CD4-positive, CD25-positive, alpha-beta regulatory T cell (primary cell): ENCODE measurements around the gene ESRRB. TPM values are rescaled to one million over a fixed set of nuclear protein-coding genes. Genes with fewer than 3 reads are reported as not detected.
"Not testable (repeated sequence)": the region's sequence is repeated elsewhere in the genome, so short reads cannot be mapped to it uniquely, and the experiment has no call there.

ENCODE experiments used
- ATAC-seq, 2 donors: fragments of 150-1000 bp; cut with Tn5 transposase; one replicate each; pipeline ENCODE4 v1.10.0; 2021; ENCODE audit warnings: low read depth in 2 of 2, moderate number of reproducible peaks in 2 of 2, moderate library complexity in 1 of 2
- DNase-seq, 3 donors: peaks; one replicate each; pipeline versions ENCODE4 v3.0.0 to v3.0.0-alpha.2; 2012 to 2022; ENCODE audit warnings: mixed read lengths in 1 of 3
- H3K27ac ChIP-seq: one replicate; pipeline ENCODE4 v1.7.0; 2013; ENCODE audit warnings: mild to moderate bottlenecking, low read length; ENCODE audit not compliant: insufficient read depth, poor library complexity, severe bottlenecking
- H3K27me3 ChIP-seq: one replicate; pipeline ENCODE4 v1.7.0; 2013; ENCODE audit warnings: low read length; ENCODE audit not compliant: control insufficient read depth, insufficient read depth
- H3K36me3 ChIP-seq: one replicate; pipeline ENCODE4 v1.7.0; 2013; ENCODE audit warnings: mild to moderate bottlenecking, low read length, moderate library complexity; ENCODE audit not compliant: control insufficient read depth, insufficient read depth
- H3K4me1 ChIP-seq: 2 replicates; pipeline ENCODE4 v1.7.0; 2013; ENCODE audit warnings: mild to moderate bottlenecking, low read length; ENCODE audit not compliant: insufficient read depth, control insufficient read depth, poor library complexity, severe bottlenecking
- H3K4me3 ChIP-seq: one replicate; pipeline ENCODE4 v1.7.0; 2013; ENCODE audit warnings: low read depth, mild to moderate bottlenecking, low read length, moderate library complexity
- H3K9me3 ChIP-seq, 2 experiments: 1 replicate in 1 of 2; 2 replicates in 1 of 2; pipeline ENCODE4 v1.7.0; 2013; ENCODE audit warnings: low read length in 2 of 2, mild to moderate bottlenecking in 1 of 2, moderate library complexity in 1 of 2; ENCODE audit not compliant: control insufficient read depth in 2 of 2
- H3K27ac Mint-ChIP-seq, 3 donors: one replicate each; pipeline ENCODE4 v1.8.0; 2020 to 2022; ENCODE audit warnings: mild to moderate bottlenecking in 3 of 3, mixed read lengths in 3 of 3, moderate library complexity in 2 of 3
- H3K27me3 Mint-ChIP-seq: one replicate; pipeline ENCODE4 v1.8.0; 2022; ENCODE audit warnings: mild to moderate bottlenecking, mixed read lengths
- H3K36me3 Mint-ChIP-seq: one replicate; pipeline ENCODE4 v1.8.0; 2020; ENCODE audit warnings: mixed read lengths
- H3K4me1 Mint-ChIP-seq, 4 donors: one replicate each; pipeline ENCODE4 v1.8.0; 2020 to 2022; ENCODE audit warnings: mixed read lengths in 4 of 4, mild to moderate bottlenecking in 1 of 4
- H3K4me3 Mint-ChIP-seq, 4 donors: one replicate each; pipeline ENCODE4 v1.8.0; 2020 to 2022; ENCODE audit warnings: mild to moderate bottlenecking in 4 of 4, mixed read lengths in 4 of 4, moderate library complexity in 3 of 4
- H3K9me3 Mint-ChIP-seq, 7 donors: one replicate each; pipeline ENCODE4 v1.8.0; 2020 to 2022; ENCODE audit warnings: mixed read lengths in 7 of 7, mild to moderate bottlenecking in 3 of 7, moderate library complexity in 2 of 7
- polyA plus RNA-seq, 4 donors: library from polyadenylated mRNA; unstranded; fragments of 300-500 nt; fragmentation: Illumina TruSeq; gene quantifications; one replicate each; pipeline ENCODE4 v1.2.3, GENCODE V29; 2021
- total RNA-seq: library from RNA; stranded (reverse); gene quantifications from one replicate; pipeline ENCODE4 v1.2.3, GENCODE V29; 2022

ESRRB gene
- total and polyA plus RNA-seq, 5 donors from 2014 or later = not detected

DNA sequence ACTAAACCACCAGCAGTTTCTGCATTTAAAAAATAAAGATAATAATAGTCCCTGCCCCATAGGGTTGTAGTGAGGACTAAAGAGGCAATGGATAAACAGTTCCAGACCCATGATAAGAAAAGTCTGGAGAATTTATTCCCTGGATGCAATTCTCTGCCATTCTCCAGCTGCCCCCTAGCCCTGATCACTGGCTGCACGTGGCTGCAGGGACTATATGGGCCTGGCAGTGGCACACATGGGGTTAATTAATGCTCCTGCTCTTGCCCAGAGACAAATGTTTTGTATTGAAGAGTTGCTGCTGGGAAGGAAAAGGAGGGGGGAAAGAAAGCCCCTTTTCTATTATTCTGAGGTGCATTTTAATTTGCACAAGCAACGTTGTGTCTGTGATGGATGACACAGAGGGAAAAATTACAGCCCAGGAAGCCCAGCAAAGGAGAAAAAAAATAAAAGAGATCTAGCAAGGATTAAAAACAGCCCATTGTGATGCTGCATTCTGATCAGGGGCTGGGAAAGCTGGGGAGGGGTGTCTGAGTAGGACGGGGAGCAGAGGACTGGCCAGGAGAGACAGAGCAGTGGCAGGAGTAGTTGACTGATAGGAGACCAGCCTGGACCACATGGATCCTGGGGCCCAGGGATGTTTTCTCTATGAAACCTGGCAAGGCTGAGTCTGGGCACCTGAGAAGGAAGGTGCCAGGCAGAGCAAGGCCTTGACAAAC, 149.3 kb downstream of the ESRRB start:
- Histone ChIP-seq H3K27ac (no peak overlapping the region), H3K4me3 (no peak overlapping the region), H3K9me3 (peaks cover 0 to 5% of the 10 kb centered on the region in 2 experiments), H3K36me3 (no peaks in the 10 kb centered on the region), H3K27me3 (peaks cover 7% of the 10 kb centered on the region), H3K4me1 (no peaks in the 10 kb centered on the region)
- H3K27me3 Mint-ChIP-seq = peaks cover 31% of the 10 kb centered on the region
- peaks cover 0 to 12% (median 4%) of the 10 kb centered on the region in 7 donors for H3K9me3 Mint-ChIP-seq
- no peaks in the 10 kb centered on the region for H3K4me1 Mint-ChIP-seq
- no peaks in the 10 kb centered on the region for H3K36me3 Mint-ChIP-seq
- H3K27ac Mint-ChIP-seq = no peak overlapping the region
- no peak overlapping the region for H3K4me3 Mint-ChIP-seq
- DNase-seq (no peak), ATAC-seq (no peak)

DNA sequence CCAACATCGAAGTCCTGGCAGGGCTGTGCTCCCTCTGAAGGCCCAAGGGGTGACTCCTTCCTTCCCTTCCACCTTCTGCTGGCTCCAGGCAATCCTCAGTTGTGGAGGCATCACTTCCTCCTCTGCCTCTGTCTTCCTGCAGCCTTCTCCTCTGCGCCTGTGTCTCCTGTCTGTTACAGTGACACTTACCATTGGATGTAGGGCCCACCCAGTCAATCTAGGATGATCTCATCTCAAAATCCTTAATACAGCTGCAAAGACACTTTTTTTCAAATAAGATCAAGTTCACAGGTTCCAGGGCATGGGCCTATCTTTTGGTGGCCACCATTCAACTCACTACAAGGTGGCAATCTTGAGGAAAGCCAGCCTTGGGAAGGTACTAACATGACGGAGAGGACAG, 155.1 kb downstream of the ESRRB start:
- H3K9me3 ChIP-seq = no peaks in the 10 kb centered on the region
- H3K27me3 ChIP-seq = no peaks in the 10 kb centered on the region
- no peak for ATAC-seq
- Mint-ChIP-seq H3K27me3 (peaks cover 16% of the 10 kb centered on the region), H3K4me3 (no peak overlapping the region), H3K4me1 (no peaks in the 10 kb centered on the region), H3K27ac (no peak overlapping the region), H3K36me3 (no peaks in the 10 kb centered on the region), H3K9me3 (no peaks in the 10 kb centered on the region)
- no peaks in the 10 kb centered on the region for H3K4me1 ChIP-seq
- no peak overlapping the region for H3K27ac ChIP-seq
- no peaks in the 10 kb centered on the region for H3K36me3 ChIP-seq
- DNase-seq = no peak
- no peak overlapping the region for H3K4me3 ChIP-seq

- H3K9me3 ChIP-seq = no peaks in the 10 kb centered on the region
- no peak overlapping the region for H3K27ac ChIP-seq
- Mint-ChIP-seq H3K9me3 (no peaks in the 10 kb centered on the region), H3K4me3 (no peak overlapping the region), H3K4me1 (no peaks in the 10 kb centered on the region), H3K27ac (peak overlapping the region in 1 of 3 donors; percentile 63), H3K36me3 (no peaks in the 10 kb centered on the region), H3K27me3 (peaks cover 11% of the 10 kb centered on the region)
- H3K4me3 ChIP-seq = no peak overlapping the region
- no peaks in the 10 kb centered on the region for H3K36me3 ChIP-seq
- H3K4me1 ChIP-seq = no peaks in the 10 kb centered on the region
- H3K27me3 ChIP-seq = no peaks in the 10 kb centered on the region
- DNase-seq (no peak), ATAC-seq (no peak)
Measured at GRCh38 chr14:76531821-76532318, 155.9 kb downstream of the ESRRB start.

- H3K27ac Mint-ChIP-seq, H3K27ac ChIP-seq, H3K36me3 Mint-ChIP-seq, DNase-seq, H3K4me3 Mint-ChIP-seq, ATAC-seq, H3K4me1 ChIP-seq, H3K27me3 ChIP-seq, H3K36me3 ChIP-seq, H3K9me3 ChIP-seq, H3K27me3 Mint-ChIP-seq, H3K4me3 ChIP-seq, H3K9me3 Mint-ChIP-seq, H3K4me1 Mint-ChIP-seq: not testable (repeated sequence)
Measured at GRCh38 chr14:76536636-76537035, 160.7 kb downstream of the ESRRB start.

- H3K36me3 Mint-ChIP-seq = no peaks in the 10 kb centered on the region
- Histone ChIP-seq H3K9me3 (no peaks in the 10 kb centered on the region), H3K4me3 (no peak overlapping the region), H3K4me1 (no peaks in the 10 kb centered on the region), H3K36me3 (no peaks in the 10 kb centered on the region), H3K27me3 (no peaks in the 10 kb centered on the region), H3K27ac (no peak overlapping the region)
- no peak overlapping the region for H3K4me3 Mint-ChIP-seq
- H3K27ac Mint-ChIP-seq = no peak overlapping the region
- no peak for DNase-seq
- H3K4me1 Mint-ChIP-seq = peaks cover 0 to 2% (median 0%) of the 10 kb centered on the region in 4 donors
- no peaks in the 10 kb centered on the region for H3K9me3 Mint-ChIP-seq
- no peak for ATAC-seq
- H3K27me3 Mint-ChIP-seq = peaks cover 11% of the 10 kb centered on the region
Measured at GRCh38 chr14:76537906-76538647, 162.1 kb downstream of the ESRRB start.

GRCh38 chr14:76538648-76539008, 162.7 kb downstream of the ESRRB start:
- Mint-ChIP-seq H3K4me3 (no peak overlapping the region), H3K9me3 (no peaks in the 10 kb centered on the region), H3K36me3 (no peaks in the 10 kb centered on the region), H3K4me1 (peaks cover 0 to 2% (median 0%) of the 10 kb centered on the region in 4 donors), H3K27ac (no peak overlapping the region), H3K27me3 (peaks cover 8% of the 10 kb centered on the region)
- Histone ChIP-seq H3K27ac (no peak overlapping the region), H3K27me3 (no peaks in the 10 kb centered on the region), H3K36me3 (no peaks in the 10 kb centered on the region), H3K4me3 (no peak overlapping the region), H3K9me3 (no peaks in the 10 kb centered on the region), H3K4me1 (no peaks in the 10 kb centered on the region)
- no peak for ATAC-seq
- no peak for DNase-seq

DNA sequence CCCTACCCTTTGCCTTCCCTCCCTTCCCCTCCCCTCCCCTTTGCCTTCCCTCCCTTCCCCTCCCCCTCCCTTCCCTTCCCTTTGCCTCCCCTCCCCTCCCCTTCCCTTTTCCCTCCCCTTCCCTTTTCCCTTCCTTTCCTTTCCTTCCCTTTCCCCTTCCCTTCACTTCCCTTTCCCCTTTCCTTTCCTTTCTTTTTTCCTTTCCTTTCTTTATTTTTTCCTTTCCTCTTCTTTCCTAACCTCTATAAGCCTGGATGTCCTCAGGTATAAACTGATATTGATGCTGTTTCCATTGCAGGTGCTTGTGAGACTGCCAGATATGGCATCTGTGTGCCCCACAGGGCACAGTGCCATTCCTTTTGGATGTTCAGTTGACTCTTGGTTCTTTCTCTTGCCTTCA, 163.2 kb downstream of the ESRRB start:
- peaks cover 0 to 2% (median 0%) of the 10 kb centered on the region in 4 donors for H3K4me1 Mint-ChIP-seq
- Histone ChIP-seq H3K27ac (no peak overlapping the region), H3K9me3 (no peaks in the 10 kb centered on the region), H3K27me3 (no peaks in the 10 kb centered on the region), H3K4me1 (no peaks in the 10 kb centered on the region), H3K36me3 (no peaks in the 10 kb centered on the region), H3K4me3 (no peak overlapping the region)
- no peak overlapping the region for H3K27ac Mint-ChIP-seq
- ATAC-seq = no peak
- no peak for DNase-seq
- no peak overlapping the region for H3K4me3 Mint-ChIP-seq
- no peaks in the 10 kb centered on the region for H3K9me3 Mint-ChIP-seq
- H3K36me3 Mint-ChIP-seq = no peaks in the 10 kb centered on the region
- H3K27me3 Mint-ChIP-seq = peaks cover 8% of the 10 kb centered on the region
